ENCODE data around the gene RIMS1.
A peak's percentile ranks its signal among the peaks of the same experiment; 100 is the strongest.
"Not testable (repeated sequence)": the region's sequence is repeated elsewhere in the genome, so short reads cannot be mapped to it uniquely, and the experiment has no call there.

RIMS1 gene

DNA sequence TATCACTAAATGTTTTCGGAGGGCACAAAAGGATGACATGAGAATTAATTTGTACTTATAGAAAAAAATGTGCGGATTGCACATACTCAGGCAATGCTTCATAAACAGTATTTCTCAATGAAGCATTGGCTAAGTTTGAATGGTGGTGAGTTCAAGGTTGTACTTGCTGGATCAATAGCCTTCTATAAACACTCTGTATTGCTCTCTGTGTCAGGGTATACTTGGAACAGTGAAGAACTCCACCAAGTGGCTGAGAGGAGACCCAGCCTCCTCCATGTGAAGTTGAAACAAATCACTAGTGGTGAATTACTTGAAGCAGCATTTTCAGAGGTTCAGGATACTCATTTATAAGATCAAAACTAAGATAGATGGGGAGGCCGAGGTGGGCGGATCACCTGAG, 360.6 kb downstream of the RIMS1 start:
- no peak for DNase-seq

DNA sequence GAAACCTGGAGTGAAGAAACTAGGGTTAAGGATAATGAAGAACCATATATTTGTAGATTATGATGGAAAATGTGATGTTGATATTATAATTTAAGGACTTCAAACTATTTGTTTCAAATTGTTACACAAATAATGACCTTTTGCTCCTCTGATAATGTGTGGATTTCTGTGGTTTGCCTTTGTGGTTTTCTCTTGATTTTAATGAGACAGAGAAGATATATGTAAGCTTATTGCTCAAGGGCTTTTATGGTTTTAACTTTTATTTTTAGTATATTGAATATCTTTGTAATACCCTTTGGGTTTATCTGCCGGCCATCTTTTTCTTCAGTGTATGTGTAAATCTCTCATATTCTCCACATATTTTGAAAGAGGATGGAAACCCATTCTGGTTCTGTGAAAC, 362.3 kb downstream of the RIMS1 start:
- DNase-seq: peak; percentile 29

- DNase-seq: no peak
Observed at GRCh38 chr6:72250664-72251063, 364.3 kb downstream of the RIMS1 start.

- DNase-seq: peak; percentile 39
Observed at GRCh38 chr6:72260489-72260888, 374.1 kb downstream of the RIMS1 start.

GRCh38 chr6:72261554-72261953, 375.2 kb downstream of the RIMS1 start:
- DNase-seq: no peak

- DNase-seq: no peak
Observed at GRCh38 chr6:72262254-72262653, 375.9 kb downstream of the RIMS1 start.

DNA sequence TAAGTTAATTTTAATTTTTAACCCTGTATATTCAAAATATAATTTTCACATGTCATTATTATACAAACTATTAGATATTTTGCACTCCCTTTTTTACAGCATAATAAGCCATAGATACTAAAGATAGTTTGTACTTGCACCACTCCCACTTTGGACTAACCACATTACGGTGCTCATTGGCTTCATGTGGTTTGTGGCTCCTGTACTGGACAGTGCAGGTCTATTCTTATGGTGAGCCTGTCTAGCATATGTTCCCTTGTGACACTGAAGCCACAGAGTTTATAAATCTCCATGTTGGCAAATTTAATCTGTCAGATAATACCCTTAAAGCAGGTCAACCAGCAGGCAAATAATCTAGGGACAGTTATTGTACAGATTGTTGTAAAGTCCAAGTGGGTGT, 381.1 kb downstream of the RIMS1 start:
- no peak for DNase-seq

DNA sequence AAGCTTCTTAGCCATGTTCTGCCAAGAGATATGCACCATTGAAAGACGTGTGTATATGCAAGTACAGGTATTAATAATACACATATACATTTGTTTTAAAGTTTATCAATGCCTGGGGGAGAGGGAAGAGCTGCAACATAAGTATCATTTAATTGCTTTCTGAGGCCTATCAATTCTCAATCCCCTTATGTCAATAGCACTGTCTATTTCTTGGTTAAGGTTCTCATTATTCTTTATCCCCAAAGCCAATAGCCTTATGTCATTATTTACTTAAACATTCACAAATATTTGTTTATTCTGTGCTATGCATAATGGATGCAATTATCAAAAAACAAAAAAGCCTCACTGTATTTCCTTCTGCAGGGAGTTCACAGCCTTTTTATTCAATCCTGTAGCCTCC, 385.2 kb downstream of the RIMS1 start:
- DNase-seq: no peak

DNA sequence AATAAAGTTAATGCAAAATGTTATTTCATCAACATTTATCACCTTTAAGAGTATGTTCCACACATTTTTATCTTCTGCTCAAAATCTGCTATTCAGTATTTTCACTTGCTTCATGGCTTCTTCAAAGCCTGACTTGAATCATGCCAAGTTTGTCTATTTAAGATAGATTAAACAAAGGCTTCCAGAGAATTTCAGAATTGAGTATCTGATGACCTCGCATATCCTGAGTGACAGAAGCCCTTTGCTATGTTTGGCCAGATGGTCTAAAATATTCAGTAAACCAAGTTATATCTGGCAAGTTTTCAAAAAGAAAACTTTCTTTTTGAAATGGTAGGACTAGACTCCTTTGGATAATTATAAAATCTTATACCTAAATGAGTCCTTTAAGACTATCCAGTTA, 386.6 kb downstream of the RIMS1 start:
- DNase-seq: peak; percentile 75

GRCh38 chr6:72275888-72276287, 389.5 kb downstream of the RIMS1 start:
- no peak for DNase-seq

GRCh38 chr6:72282201-72282600, 395.9 kb downstream of the RIMS1 start:
- DNase-seq: no peak

- DNase-seq: no peak
Observed at GRCh38 chr6:72283571-72283970, 397.2 kb downstream of the RIMS1 start.

GRCh38 chr6:72286911-72287311, 400.6 kb downstream of the RIMS1 start:
- peak; percentile 84 for DNase-seq

DNA sequence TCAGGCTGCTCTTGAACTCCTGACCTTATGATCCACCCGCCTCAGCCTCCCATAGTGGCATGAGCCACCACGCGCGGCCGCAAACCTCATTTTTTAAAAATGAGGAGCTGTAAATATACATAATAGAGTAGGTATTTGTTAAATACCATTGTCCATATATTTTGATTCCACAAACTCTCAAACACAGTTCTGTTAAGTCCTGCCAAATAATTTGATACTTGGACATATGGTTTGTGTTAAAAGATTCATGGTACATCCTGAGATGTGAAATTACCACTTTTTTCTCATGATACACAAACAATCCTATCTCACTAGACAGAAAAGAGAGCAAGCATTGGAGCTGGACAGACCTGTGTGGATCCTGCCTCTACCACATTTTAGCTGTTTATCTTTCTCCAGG, 401.5 kb downstream of the RIMS1 start:
- peak; percentile 65 for DNase-seq

DNA sequence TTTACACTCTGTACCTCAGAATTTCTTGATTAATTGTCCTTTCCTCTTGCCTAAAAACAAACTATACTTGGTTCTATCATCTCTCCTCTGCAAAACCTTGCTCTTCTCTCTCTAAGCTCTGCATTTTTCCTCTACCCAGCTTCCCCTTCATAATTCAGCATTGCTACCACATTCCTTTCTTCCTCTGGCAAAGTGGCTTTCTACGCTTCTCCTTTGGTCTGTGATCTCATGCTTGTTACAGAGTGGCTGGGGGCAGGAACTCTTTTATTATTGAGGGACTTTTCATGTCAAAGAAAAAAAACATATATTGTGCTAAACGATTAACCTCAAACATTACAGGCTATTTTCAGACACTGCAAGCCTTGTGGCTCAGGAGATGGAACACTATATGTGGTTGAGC, 402.2 kb downstream of the RIMS1 start:
- peak; percentile 36 for DNase-seq

GRCh38 chr6:72290620-72291019, 404.3 kb downstream of the RIMS1 start:
- no peak for DNase-seq

- DNase-seq: no peak
Observed at GRCh38 chr6:72296375-72296774, 410.0 kb downstream of the RIMS1 start.

- DNase-seq: no peak
Observed at GRCh38 chr6:72305971-72306370, 419.6 kb downstream of the RIMS1 start.

DNA sequence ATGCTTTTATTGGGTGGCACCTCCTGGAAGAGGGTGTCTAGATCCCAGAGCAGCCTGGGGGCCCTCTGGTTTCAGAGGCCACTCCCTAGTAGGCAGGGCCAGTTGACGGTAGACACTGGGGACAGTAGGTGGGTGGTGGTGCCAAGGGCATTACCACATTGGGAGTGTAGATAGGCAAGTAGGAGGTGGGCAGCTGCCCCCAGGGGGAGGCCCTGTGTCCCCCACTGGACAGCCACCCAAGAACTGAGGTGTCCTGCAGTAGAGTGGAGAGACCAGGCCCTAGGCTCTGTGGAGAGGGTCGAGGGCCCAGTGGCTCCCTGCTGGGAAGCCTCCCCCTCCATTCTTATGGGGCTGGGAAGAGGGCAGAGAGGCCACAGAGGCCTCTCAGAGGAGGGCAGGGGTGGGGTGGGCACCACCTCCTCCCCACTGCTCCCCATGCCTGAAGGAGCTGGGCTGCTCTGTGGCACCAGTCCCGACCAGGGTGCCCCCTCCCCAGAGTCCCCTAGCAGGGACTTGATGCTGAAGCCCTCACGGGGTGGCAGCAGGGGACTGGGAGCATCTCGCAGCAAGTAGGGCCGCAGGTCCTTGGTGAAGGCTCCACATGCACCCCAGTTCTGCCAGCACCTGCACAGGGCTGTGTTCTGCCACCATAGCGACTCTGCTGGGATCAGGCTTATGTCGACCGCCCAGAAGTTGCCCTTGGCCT, 430.5 kb downstream of the RIMS1 start:
- DNase-seq: no peak

GRCh38 chr6:72321788-72322187, 435.4 kb downstream of the RIMS1 start:
- peak; percentile 75 for DNase-seq

- peak; percentile 3 for DNase-seq
Observed at GRCh38 chr6:72322771-72323170, 436.4 kb downstream of the RIMS1 start.

DNA sequence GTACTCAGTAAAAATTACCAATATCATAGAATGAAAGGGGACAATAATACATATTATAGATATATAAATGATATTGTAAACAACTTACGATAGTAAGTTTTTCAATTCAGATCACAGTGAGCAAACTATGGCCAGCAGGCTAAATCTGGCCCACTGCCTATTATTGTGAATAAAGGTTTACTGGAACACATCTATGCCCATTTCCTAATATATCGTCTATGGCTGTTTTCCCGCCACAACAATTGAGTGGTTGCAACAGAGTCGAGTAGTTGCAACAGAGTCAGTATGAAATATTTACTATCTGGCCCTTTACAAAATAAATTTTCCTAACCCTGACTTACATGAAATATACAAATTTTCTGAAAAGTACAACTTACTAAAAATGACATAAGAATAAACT, 438.2 kb downstream of the RIMS1 start:
- DNase-seq: no peak

DNA sequence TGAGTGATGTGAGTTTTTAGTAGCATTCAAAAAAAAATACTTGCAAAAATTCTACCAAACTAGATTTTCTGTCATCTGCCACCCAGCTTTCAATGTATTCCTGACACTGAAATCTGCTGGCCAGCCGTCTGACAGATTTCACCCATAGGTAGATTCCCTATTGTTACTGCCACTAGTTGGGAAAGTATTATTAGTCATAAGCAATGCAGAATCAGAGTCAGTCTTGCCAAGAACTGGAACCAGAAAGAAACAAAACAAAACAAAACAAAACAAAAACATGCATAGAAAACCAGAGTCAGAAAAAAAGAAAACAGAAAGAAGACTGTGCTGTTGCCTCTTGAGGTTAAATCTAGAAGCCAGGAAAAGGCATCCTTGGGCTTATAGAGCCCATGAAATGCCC, 442.4 kb downstream of the RIMS1 start:
- DNase-seq: no peak

DNA sequence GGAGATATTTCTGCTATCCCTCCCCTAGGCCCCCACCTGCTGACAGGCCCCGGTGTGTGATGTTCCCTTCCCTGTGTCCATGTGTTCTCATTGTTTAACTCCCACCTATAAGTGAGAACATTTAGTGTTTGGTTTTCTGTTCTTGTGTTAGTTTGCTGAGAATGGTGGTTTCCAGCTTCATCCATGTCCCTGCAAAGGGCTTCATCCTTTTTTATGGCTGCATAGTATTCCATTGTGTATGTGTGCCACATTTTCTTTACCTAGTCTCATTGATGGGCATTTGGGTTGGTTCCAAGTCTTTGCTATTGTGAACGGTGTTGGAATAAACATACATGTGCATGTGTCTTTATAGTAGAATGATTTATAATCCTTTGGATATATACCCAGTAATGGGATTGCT, 448.9 kb downstream of the RIMS1 start:
- not testable (repeated sequence) for DNase-seq

DNA sequence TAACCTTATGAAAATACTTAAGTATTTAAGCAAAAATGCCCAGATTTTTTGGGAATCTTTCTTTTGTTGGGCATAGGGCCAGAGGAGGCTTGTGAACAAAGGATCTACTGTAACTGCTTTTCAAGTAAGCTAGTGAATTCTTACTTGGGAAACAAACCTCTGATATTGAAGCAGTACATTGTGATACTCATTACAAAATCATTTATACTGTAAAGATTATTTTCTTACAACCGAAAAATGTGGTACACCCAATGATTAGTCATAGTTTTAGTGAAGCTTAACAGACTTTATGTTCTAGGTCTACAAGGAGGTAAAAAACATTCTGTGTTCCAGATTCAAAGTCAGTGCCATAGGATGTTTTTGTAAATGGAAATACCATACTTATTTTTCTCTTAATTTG, 462.6 kb downstream of the RIMS1 start:
- DNase-seq: peak; percentile 61

Measured in fibroblast of skin of right biceps (primary cell).